H9 (cell line): ENCODE measurements around the gene PIP4K2B. TPM values are rescaled to one million over a fixed set of nuclear protein-coding genes. Genes with fewer than 3 reads are reported as not detected.

Source experiments
- DNase-seq: peaks from one replicate; pipeline ENCODE4 v3.0.0-alpha.2; 2017
- H2AFZ ChIP-seq: one replicate; pipeline ENCODE4 v1.6.1; 2013; ENCODE audit warnings: mild to moderate bottlenecking, low read length, control low read depth, moderate library complexity
- H2AK5ac ChIP-seq: 2 replicates; pipeline ENCODE4 v1.6.1; 2013; ENCODE audit warnings: low read length, control low read depth, mixed read lengths; ENCODE audit not compliant: insufficient read length
- H2BK120ac ChIP-seq: one replicate; pipeline ENCODE4 v1.6.1; 2013; ENCODE audit warnings: low read depth, mild to moderate bottlenecking, low read length, control low read depth, inconsistent platforms; ENCODE audit not compliant: poor library complexity, severe bottlenecking
- H2BK12ac ChIP-seq: 2 replicates; pipeline ENCODE4 v1.6.1; 2013; ENCODE audit warnings: low read length, control low read depth, mixed read lengths, low read depth; ENCODE audit not compliant: insufficient read length
- H2BK15ac ChIP-seq: 2 replicates; pipeline ENCODE4 v1.6.1; 2013; ENCODE audit warnings: low read depth, low read length, control low read depth
- H2BK20ac ChIP-seq: one replicate; pipeline ENCODE4 v1.6.1; 2013; ENCODE audit warnings: low read depth, mild to moderate bottlenecking, low read length, control low read depth, inconsistent platforms; ENCODE audit not compliant: poor library complexity, severe bottlenecking
- H2BK5ac ChIP-seq: 2 replicates; pipeline ENCODE4 v1.6.1; 2013; ENCODE audit warnings: low read length, control low read depth, mixed read lengths; ENCODE audit not compliant: insufficient read length
- H3K14ac ChIP-seq: 2 replicates; pipeline ENCODE4 v1.6.1; 2013; ENCODE audit warnings: low read length, control low read depth; ENCODE audit not compliant: insufficient read depth
- H3K18ac ChIP-seq: 2 replicates; pipeline ENCODE4 v1.6.1; 2013; ENCODE audit warnings: low read depth, mild to moderate bottlenecking, mixed read lengths, low read length, control low read depth; ENCODE audit not compliant: insufficient read length
- H3K23ac ChIP-seq: 2 replicates; pipeline ENCODE4 v1.6.1; 2013; ENCODE audit warnings: low read length, control low read depth, mixed read lengths, low read depth; ENCODE audit not compliant: insufficient read length
- H3K23me2 ChIP-seq: 2 replicates; pipeline ENCODE4 v1.6.1; 2013; ENCODE audit warnings: low read depth, mild to moderate bottlenecking, mixed read lengths, low read length, control low read depth; ENCODE audit not compliant: insufficient read length, poor library complexity, severe bottlenecking
- H3K27ac ChIP-seq: 2 replicates; pipeline ENCODE4 v1.5.1; 2013; ENCODE audit warnings: low read length, control low read depth, mixed read lengths, low read depth; ENCODE audit not compliant: insufficient read length
- H3K27me3 ChIP-seq: 2 replicates; pipeline ENCODE4 v1.6.1; 2013; ENCODE audit warnings: low read length, control low read depth, inconsistent platforms; ENCODE audit not compliant: insufficient read depth
- H3K4ac ChIP-seq: 2 replicates; pipeline ENCODE4 v1.6.1; 2013; ENCODE audit warnings: low read depth, mild to moderate bottlenecking, control low read depth, inconsistent platforms, low read length, moderate library complexity
- H3K4me1 ChIP-seq: 2 replicates; pipeline ENCODE4 v1.6.1; 2013; ENCODE audit warnings: low read length, control low read depth, inconsistent platforms; ENCODE audit not compliant: insufficient read depth
- H3K4me2 ChIP-seq: 2 replicates; pipeline ENCODE4 v1.6.1; 2013; ENCODE audit warnings: low read length, control low read depth, mixed read lengths; ENCODE audit not compliant: insufficient read length, insufficient read depth
- H3K56ac ChIP-seq: 2 replicates; pipeline ENCODE4 v1.6.1; 2013; ENCODE audit warnings: low read depth, mild to moderate bottlenecking, mixed read lengths, low read length, control low read depth; ENCODE audit not compliant: insufficient read length
- H3K79me1 ChIP-seq: 2 replicates; pipeline ENCODE4 v1.6.1; 2013; ENCODE audit warnings: low read depth, mild to moderate bottlenecking, moderate library complexity, low read length, control low read depth, inconsistent platforms; ENCODE audit not compliant: insufficient read depth, poor library complexity, severe bottlenecking
- H3K79me2 ChIP-seq: 2 replicates; pipeline ENCODE4 v1.6.1; 2013; ENCODE audit warnings: low read length, control low read depth, inconsistent platforms; ENCODE audit not compliant: insufficient read depth
- H3K9ac ChIP-seq: 2 replicates; pipeline ENCODE4 v1.6.1; 2013; ENCODE audit warnings: low read length, control low read depth, mixed read lengths; ENCODE audit not compliant: insufficient read length; ENCODE audit errors: extremely low read depth
- H3K9me3 ChIP-seq: one replicate; pipeline ENCODE4 v1.6.1; 2013; ENCODE audit warnings: low read depth, low read length, inconsistent platforms; ENCODE audit not compliant: control insufficient read depth
- H3T11ph ChIP-seq: one replicate; pipeline ENCODE4 v1.6.1; 2013; ENCODE audit warnings: mild to moderate bottlenecking, low read length, control low read depth, inconsistent platforms
- H4K20me1 ChIP-seq: one replicate; pipeline ENCODE4 v1.6.1; 2013; ENCODE audit not compliant: control insufficient read depth, insufficient read length, insufficient read depth
- H4K5ac ChIP-seq: 2 replicates; pipeline ENCODE4 v1.6.1; 2013; ENCODE audit warnings: low read depth, mild to moderate bottlenecking, mixed read lengths, low read length, control low read depth; ENCODE audit not compliant: insufficient read length
- H4K8ac ChIP-seq: replicated peaks from 2 replicates; pipeline ENCODE4 v1.6.1; 2013; ENCODE audit warnings: low read length, control low read depth, mixed read lengths, low read depth; ENCODE audit not compliant: insufficient read length
- H4K91ac ChIP-seq: 2 replicates; pipeline ENCODE4 v1.6.1; 2013; ENCODE audit warnings: low read depth, mild to moderate bottlenecking, moderate library complexity, mixed read lengths, low read length, control low read depth; ENCODE audit not compliant: insufficient read length
- H3K27ac Mint-ChIP-seq, 3 experiments: 2 replicates in 2 of 3; 3 replicates in 1 of 3; pipeline ENCODE4 v1.8.0; 2020 to 2021; ENCODE audit warnings: mixed read lengths in 3 of 3, mild to moderate bottlenecking in 1 of 3, moderate library complexity in 1 of 3
- H3K27me3 Mint-ChIP-seq: 2 replicates; pipeline ENCODE4 v1.8.0; 2021; ENCODE audit warnings: low read depth, mild to moderate bottlenecking, moderate library complexity, mixed read lengths
- H3K36me3 Mint-ChIP-seq, 3 experiments: 2 replicates in 2 of 3; 3 replicates in 1 of 3; pipeline ENCODE4 v1.8.0; 2020 to 2021; ENCODE audit warnings: low read depth in 3 of 3, mixed read lengths in 3 of 3; ENCODE audit not compliant: insufficient read depth in 1 of 3
- H3K4me1 Mint-ChIP-seq, 2 experiments: 2 replicates each; pipeline ENCODE4 v1.8.0; 2020; ENCODE audit warnings: mixed read lengths in 2 of 2
- H3K4me3 Mint-ChIP-seq, 2 experiments: 2 replicates in 1 of 2; 3 replicates in 1 of 2; pipeline ENCODE4 v1.8.0; 2020 to 2021; ENCODE audit warnings: mild to moderate bottlenecking in 2 of 2, mixed read lengths in 2 of 2, moderate library complexity in 1 of 2
- H3K9me3 Mint-ChIP-seq, 2 experiments: 2 replicates in 1 of 2; 3 replicates in 1 of 2; pipeline ENCODE4 v1.8.0; 2020; ENCODE audit warnings: mild to moderate bottlenecking in 2 of 2, mixed read lengths in 2 of 2, moderate library complexity in 1 of 2
- WGBS: extraction: QIAGEN DNeasy Blood & Tissue Kit; methylation state at CpG from one replicate; pipeline ENCODE4 v1.1.7; 2013; ENCODE audit warnings: missing lambda C conversion rate, low lambda C conversion rate, mixed read lengths; ENCODE audit not compliant: insufficient read length; ENCODE audit errors: extremely low coverage; 5-methylcytosine and 5-hydroxymethylcytosine counted together
- total RNA-seq: library from RNA; stranded (reverse); gene quantifications from 2 replicates; pipeline ENCODE4 v1.2.1, GENCODE V29; 2021
- TF ChIP-seq, protein P1 (sequence below): fragments of 200-600 bp; sonication (generic); conservative IDR thresholded peaks from 3 replicates; pipeline ENCODE4 v1.8.0; 2021; ENCODE audit warnings: antibody characterized with exemption, mild to moderate bottlenecking

Gene PIP4K2B
- total RNA-seq, 1 experiment from 2014 or later: 61.9 TPM

DNA sequence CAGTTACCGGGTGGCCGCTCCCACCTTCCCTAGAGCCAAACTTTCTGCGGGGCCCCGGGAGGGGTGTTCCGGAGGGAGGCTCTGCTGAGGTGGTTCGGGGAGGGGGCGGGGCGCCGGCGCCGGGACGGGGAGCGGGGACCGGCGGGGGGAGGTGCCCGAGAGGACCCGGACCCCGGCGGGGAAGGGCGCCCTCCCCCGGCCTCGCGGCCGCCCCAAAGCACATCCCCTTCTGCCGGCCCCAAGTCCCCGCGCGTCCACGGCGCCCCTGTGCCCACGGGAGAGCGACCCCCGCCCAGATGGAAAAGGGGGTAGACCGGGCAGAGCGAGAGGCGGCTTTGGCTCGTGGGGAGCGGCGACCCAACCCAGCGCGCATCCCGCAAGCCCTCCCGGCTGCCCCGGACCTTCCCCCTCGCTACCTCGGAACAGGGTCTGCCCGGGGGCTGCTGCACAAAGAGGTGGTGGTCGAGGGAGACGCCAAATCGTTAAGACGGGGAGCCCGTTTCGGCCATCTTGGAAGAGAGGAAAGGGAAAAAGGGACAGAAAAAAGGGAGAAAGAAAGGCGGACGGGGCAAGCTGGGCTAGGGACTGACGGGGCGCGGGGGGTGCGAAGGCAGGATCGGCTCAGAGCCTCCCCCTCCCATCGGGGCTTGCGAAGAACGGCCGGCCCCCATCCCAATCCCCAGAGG lies 51.8 kb downstream of the PIP4K2B start:
- TF ChIP-seq, protein P1, sequence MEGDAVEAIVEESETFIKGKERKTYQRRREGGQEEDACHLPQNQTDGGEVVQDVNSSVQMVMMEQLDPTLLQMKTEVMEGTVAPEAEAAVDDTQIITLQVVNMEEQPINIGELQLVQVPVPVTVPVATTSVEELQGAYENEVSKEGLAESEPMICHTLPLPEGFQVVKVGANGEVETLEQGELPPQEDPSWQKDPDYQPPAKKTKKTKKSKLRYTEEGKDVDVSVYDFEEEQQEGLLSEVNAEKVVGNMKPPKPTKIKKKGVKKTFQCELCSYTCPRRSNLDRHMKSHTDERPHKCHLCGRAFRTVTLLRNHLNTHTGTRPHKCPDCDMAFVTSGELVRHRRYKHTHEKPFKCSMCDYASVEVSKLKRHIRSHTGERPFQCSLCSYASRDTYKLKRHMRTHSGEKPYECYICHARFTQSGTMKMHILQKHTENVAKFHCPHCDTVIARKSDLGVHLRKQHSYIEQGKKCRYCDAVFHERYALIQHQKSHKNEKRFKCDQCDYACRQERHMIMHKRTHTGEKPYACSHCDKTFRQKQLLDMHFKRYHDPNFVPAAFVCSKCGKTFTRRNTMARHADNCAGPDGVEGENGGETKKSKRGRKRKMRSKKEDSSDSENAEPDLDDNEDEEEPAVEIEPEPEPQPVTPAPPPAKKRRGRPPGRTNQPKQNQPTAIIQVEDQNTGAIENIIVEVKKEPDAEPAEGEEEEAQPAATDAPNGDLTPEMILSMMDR: peak; percentile 40; the same call in 2 of the 3 replicates
- H3K27me3 ChIP-seq: no peaks in the 10 kb centered on the region
- DNase-seq: no peak
- peaks cover 39% of the 10 kb centered on the region for H3K79me2 ChIP-seq
- H3K23ac ChIP-seq: no peak overlapping the region
- H2AFZ ChIP-seq: no peak overlapping the region
- H4K91ac ChIP-seq: no peak overlapping the region
- no peak overlapping the region for H2BK120ac ChIP-seq
- peaks cover 5% of the 10 kb centered on the region; the same call in 1 of the 2 replicates for H3K4me1 ChIP-seq
- no peak overlapping the region for H2BK20ac ChIP-seq
- H4K20me1 ChIP-seq: no peaks in the 10 kb centered on the region
- H2BK15ac ChIP-seq: no peak overlapping the region
- Mint-ChIP-seq H3K27ac (peak overlapping the region; percentile 79 to 95 (median 90); a peak in 4 of 7 replicates), H3K4me3 (peak overlapping the region; percentile 97), H3K27me3 (peaks cover 11% of the 10 kb centered on the region), H3K4me1 (peaks cover 51 to 52% of the 10 kb centered on the region in 2 experiments), H3K9me3 (peaks cover 0 to 3% of the 10 kb centered on the region in 2 experiments; a peak in 2 of 5 replicates), H3K36me3 (peaks cover 2 to 15% (median 13%) of the 10 kb centered on the region in 3 experiments)
- no peaks in the 10 kb centered on the region for H3K79me1 ChIP-seq
- no peak overlapping the region for H4K8ac ChIP-seq
- no peak overlapping the region for H3K4ac ChIP-seq
- H3K14ac ChIP-seq: peak overlapping the region; percentile 89
- H3T11ph ChIP-seq: no peak overlapping the region
- H3K4me2 ChIP-seq: peak overlapping the region; percentile 70
- H3K27ac ChIP-seq: no peak overlapping the region
- peaks cover 44% of the 10 kb centered on the region for H3K23me2 ChIP-seq
- H2AK5ac ChIP-seq: no peak overlapping the region
- no peak overlapping the region for H3K56ac ChIP-seq
- H2BK5ac ChIP-seq: no peak overlapping the region
- H3K9ac ChIP-seq: peak overlapping the region; percentile 70
- no peaks in the 10 kb centered on the region for H3K9me3 ChIP-seq
- peak overlapping the region; percentile 87 for H3K18ac ChIP-seq
- H4K5ac ChIP-seq: no peak overlapping the region
- no peak overlapping the region for H2BK12ac ChIP-seq
- WGBS: no CpG with 5 or more reads among the region's 64 CpGs
